Stomach (tissue), 4 donors: Measurements from ENCODE around the gene ZFPL1.

Experiments
- CTCF ChIP-seq, 7 experiments: fragments of 450-650 bp in 4 of 7; fragments of 200-600 bp in 3 of 7; sonication (generic) in 3 of 7; IDR thresholded peaks; one replicate each; pipeline ENCODE4 v1.5.1; 2016 to 2019; ENCODE audit warnings: antibody characterized with exemption in 7 of 7, control low read depth in 2 of 7, mild to moderate bottlenecking in 1 of 7
- EP300 ChIP-seq: sonication (generic); formaldehyde crosslinking; IDR thresholded peaks from one replicate; pipeline ENCODE4 v1.6.1; 2017; ENCODE audit warnings: antibody characterized with exemption
- POLR2AphosphoS5 ChIP-seq, 3 donors: sonication (generic); formaldehyde crosslinking; IDR thresholded peaks; one replicate each; pipeline ENCODE4 v1.6.1; 2016; ENCODE audit warnings: antibody characterized with exemption in 3 of 3

GRCh38 chr11:65053827-65054508 lies 30.1 kb upstream of the ZFPL1 start:
- no peak for TF ChIP-seq CTCF (IDR thresholded peaks at IDR 0.05)
- TF ChIP-seq POLR2AphosphoS5 (IDR thresholded peaks at IDR 0.05): no peak
- no peak for TF ChIP-seq EP300
